WTC11 (cell line): ENCODE results near the gene ZNF175.

ENCODE experiments used
- TEAD4 ChIP-seq: sonication (generic); formaldehyde crosslinking; IDR thresholded peaks from 2 replicates; pipeline ENCODE4 v1.8.0; 2022; ENCODE audit warnings: mild to moderate bottlenecking, missing genetic modification reagents
- ZNF219 ChIP-seq: sonication (generic); formaldehyde crosslinking; IDR thresholded peaks from 2 replicates; pipeline ENCODE4 v1.8.0; 2023; ENCODE audit warnings: missing genetic modification reagents, mild to moderate bottlenecking, borderline replicate concordance
- TF ChIP-seq, protein P1 (sequence below): fragments of 200-600 bp; IDR thresholded peaks from 2 replicates; pipeline ENCODE4 v1.8.0; 2022; ENCODE audit warnings: antibody characterized with exemption
- TF ChIP-seq, protein P2 (sequence below): sonication (generic); formaldehyde crosslinking; conservative IDR thresholded peaks from 2 replicates; pipeline ENCODE4 v1.8.1; 2022; ENCODE audit warnings: mild to moderate bottlenecking, missing genetic modification reagents

DNA sequence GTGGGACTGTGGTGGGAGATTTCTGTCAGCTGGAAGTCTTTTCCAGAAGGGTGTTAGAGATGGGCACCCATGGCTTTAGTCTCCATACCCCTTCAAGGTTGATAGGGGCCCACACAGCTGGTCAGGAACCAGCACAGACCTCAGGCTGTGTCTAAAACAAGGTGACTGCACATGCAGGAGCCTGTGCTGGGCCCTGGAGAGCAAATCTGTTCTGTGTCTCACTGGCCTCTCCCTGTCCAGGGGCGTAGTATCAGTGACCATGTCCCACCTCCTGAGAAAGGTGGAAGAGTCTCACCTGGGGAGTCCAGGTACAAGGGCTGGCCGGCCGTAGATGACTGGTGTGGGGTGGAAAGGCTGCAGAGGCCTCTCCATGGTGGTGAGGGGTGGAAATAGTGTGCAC is 19.4 kb downstream of the ZNF175 start:
- TF ChIP-seq, protein P1, sequence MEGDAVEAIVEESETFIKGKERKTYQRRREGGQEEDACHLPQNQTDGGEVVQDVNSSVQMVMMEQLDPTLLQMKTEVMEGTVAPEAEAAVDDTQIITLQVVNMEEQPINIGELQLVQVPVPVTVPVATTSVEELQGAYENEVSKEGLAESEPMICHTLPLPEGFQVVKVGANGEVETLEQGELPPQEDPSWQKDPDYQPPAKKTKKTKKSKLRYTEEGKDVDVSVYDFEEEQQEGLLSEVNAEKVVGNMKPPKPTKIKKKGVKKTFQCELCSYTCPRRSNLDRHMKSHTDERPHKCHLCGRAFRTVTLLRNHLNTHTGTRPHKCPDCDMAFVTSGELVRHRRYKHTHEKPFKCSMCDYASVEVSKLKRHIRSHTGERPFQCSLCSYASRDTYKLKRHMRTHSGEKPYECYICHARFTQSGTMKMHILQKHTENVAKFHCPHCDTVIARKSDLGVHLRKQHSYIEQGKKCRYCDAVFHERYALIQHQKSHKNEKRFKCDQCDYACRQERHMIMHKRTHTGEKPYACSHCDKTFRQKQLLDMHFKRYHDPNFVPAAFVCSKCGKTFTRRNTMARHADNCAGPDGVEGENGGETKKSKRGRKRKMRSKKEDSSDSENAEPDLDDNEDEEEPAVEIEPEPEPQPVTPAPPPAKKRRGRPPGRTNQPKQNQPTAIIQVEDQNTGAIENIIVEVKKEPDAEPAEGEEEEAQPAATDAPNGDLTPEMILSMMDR, result no peak
- TF ChIP-seq, protein P2, sequence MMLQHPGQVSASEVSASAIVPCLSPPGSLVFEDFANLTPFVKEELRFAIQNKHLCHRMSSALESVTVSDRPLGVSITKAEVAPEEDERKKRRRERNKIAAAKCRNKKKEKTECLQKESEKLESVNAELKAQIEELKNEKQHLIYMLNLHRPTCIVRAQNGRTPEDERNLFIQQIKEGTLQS (CRISPR knock-in tag), result no peak
- TF ChIP-seq TEAD4 (CRISPR knock-in tag) (no peak), ZNF219 (CRISPR knock-in tag) (no peak)
